WI38 (cell line): ENCODE data around the gene ZNF280B.
"Not testable (repeated sequence)": the region's sequence is repeated elsewhere in the genome, so short reads cannot be mapped to it uniquely, and the experiment has no call there.

ENCODE experiments used
- H3K4me3 ChIP-seq: 2 replicates; pipeline ENCODE4 v1.5.1; 2011; ENCODE audit warnings: low read depth, mild to moderate bottlenecking, control low read depth, low read length
- TF ChIP-seq, protein P1 (sequence below): IDR thresholded peaks from 2 replicates; pipeline ENCODE4 v1.5.1; 2012; ENCODE audit warnings: low read depth, mild to moderate bottlenecking, control low read depth, low read length

ZNF280B gene

DNA sequence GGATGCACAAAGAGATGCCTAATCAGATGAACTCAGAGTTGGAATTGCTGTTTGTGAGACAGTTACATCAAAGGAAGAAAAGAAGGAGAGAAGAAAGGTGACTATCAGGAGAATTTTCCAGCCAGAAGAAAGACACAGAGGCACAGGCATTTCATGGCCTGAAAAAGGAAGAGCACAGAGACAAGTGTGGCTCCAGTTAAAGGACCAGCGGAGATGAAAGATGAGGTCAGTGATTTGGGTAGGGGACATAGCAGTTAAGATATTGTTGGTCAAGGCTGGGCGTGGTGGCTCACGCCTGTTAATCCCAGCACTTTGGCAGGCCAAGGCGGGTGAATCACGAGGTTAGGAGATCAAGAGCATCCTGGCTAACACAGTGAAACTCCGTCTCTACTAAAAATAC, 15.0 kb upstream of the ZNF280B start:
- TF ChIP-seq, protein P1, sequence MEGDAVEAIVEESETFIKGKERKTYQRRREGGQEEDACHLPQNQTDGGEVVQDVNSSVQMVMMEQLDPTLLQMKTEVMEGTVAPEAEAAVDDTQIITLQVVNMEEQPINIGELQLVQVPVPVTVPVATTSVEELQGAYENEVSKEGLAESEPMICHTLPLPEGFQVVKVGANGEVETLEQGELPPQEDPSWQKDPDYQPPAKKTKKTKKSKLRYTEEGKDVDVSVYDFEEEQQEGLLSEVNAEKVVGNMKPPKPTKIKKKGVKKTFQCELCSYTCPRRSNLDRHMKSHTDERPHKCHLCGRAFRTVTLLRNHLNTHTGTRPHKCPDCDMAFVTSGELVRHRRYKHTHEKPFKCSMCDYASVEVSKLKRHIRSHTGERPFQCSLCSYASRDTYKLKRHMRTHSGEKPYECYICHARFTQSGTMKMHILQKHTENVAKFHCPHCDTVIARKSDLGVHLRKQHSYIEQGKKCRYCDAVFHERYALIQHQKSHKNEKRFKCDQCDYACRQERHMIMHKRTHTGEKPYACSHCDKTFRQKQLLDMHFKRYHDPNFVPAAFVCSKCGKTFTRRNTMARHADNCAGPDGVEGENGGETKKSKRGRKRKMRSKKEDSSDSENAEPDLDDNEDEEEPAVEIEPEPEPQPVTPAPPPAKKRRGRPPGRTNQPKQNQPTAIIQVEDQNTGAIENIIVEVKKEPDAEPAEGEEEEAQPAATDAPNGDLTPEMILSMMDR, result no peak
- no peak overlapping the region for H3K4me3 ChIP-seq

DNA sequence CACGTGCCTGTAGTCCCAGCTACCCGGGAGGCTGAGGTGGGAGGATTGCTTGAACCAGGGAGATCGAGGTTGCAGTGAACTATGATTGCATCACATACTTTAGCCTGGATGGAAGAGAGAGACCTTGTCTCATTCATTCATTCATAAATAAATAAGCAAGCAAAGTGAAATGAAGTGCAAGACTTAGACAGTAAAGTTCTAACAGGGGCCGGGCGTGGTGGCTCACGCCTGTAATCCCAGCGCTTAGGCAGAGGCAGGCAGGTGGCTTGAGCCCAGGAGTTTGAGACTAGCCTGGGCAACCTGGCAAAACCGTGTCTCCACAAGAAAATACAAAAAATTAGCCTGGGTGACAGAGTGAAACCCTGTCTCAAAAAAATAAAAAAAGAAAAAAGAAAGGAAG, 13.1 kb upstream of the ZNF280B start:
- TF ChIP-seq, protein P1, result no peak
- H3K4me3 ChIP-seq, result no peak overlapping the region

DNA sequence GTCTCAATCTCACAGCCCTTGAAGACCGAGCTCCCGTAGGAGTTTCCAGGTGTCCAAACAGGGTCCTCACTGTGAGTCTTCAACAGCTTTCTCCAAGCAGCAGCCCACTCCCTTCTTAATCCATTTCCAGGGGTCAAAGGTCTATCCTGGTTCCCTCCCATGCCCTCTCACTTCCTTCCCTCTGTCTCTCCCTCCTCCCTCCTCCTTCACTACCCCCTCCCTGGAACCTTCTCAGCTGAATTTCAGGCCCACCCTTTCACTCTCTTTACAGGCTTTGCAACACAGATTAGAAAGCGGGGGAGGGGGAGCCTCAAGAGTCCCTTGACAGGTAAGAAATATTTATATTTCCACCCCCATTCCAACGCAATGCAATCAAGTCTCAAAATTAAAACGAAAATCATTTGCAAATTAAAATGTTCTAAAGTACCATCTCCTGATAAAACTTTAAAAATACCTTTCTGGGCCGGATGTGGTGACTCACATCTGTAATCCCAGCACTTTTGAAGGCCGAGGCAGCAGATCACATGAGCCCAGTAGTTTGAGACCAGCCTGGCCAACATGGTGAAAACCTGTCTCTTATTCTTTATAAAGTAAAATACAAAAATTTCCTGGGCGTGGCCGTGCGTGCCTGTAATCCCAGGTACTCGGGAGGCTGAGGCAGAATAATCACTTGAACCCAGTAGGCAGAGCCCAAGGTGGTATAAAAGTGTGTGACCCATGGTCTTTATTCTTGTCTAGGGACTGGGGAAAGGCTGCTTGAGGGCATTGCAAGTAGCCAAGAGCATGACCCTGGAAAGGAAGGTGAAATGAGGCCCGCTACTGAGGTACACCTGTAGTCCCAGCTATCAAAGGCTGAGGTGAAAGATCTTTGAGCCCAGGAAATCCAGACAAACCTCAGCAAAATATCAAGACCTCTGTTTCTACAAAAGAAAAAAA, 12.4 kb upstream of the ZNF280B start:
- no peak overlapping the region for H3K4me3 ChIP-seq
- TF ChIP-seq, protein P1, result no peak

DNA sequence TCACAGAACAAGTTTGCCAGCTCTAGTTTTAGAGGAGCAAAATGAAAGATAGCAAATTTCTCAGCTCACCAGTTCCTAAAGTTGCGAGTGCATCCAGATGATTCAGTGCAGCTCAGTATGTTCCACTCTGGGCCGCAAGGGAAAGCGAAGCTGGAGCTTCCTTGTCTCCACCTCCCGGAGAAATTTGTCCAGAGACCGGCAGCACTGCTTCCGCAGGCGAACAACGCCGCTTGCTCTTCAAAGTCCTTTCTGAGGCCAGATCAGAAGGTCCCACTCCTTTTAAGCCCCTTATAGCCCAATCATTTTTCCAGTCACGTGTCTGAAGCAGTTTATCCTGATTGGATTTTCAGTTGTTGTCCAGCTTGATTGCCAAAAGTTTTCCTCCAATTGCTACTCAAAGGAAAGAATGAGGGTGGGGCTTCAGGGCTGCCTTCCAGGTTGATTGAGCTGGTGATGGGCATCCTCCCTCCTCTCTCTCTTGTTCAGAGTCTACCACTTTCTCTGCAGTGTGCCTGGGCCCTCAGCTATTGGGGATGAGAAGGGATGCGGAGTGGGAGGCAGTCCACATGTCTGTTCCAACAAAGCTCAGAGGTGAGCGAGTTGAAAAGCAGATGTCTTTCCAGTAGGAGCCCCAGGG, 11.6 kb upstream of the ZNF280B start, which contains the start of gene ZNF280A:
ZNF280A (minus strand) TSS at position 251 of the 637 bp plus-strand sequence. CDS start 4,640 bp downstream, outside the sequence.
- no peak within 1 kb of the TSS for H3K4me3 ChIP-seq
- TF ChIP-seq, protein P1, result no peak

DNA sequence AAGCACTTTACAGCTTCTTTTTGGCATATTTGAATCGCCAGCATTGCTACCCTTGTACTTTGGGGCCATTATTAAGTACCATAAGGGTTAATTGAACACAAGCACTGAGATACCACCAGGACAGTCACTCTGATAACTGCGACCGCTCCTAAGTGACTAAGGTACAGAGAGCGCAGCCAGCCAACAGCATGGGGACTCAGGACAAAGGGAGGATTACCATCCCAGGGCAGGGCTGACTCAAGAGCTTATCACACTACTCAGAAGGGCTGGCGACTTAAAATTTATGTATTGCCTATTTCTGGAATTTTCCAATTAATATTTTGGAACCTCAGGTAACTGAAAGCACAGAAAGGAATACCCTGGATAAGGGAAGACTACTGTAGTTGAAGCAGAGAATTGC, 11.0 kb upstream of the ZNF280B start:
- TF ChIP-seq, protein P1, result no peak
- H3K4me3 ChIP-seq, result no peak overlapping the region

DNA sequence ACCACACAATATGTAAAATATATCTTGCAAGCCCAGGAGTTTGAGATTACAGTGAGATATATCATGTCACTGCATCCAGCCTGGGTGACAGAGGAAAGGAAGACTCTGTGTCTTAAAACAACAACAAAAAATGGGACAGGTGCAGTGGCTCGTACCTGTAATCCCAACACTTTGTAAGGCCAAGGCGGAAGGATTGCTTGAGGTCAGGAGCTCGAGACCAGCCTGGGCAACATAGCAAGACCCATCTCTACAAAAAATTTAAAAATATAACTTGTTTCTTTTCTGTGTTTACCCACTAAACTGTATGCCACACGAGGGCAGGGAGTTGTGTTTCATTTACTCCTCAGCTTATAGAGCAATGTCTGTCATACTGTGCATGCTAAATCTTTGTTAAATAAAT, 8.4 kb upstream of the ZNF280B start:
- TF ChIP-seq, protein P1, result no peak
- H3K4me3 ChIP-seq, result no peak overlapping the region

DNA sequence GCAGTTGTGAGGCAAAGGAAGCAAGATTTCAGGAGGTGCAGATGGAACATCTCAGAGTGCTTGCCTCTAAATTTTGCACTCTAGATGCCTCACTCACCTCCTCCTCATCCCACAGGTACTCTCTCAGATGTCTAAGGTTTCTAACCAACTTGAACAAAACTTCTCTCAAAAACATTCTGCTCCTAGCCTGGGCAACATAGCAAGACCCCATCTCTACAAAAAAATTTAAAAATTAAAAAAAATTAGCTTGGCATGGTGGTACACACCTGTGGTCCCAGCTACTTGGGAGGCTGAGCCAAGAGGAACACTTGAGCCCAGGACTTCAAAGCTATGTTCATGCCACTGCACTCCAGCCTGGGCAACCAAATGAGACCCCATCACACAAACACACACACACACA, 7.3 kb upstream of the ZNF280B start:
- TF ChIP-seq, protein P1, result no peak
- no peak overlapping the region for H3K4me3 ChIP-seq

DNA sequence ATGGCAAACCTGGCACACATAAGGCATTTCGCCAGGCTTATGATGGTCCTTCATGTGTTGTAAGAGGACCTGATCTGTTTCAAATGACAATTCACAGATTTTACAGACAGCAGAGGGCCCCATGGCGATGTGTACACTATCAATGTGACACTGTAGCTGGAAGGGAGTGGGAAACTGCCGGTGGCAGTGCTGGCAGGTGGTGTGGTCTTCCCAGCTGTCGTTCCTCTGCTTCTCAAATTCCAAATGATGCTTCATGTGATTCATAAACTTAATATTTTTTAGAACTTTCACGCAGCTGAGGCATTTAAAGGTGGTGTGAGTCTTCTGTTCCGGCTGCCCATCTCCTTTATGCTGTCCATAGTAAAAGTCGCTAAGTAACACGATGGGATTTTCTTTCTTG, 5.9 kb upstream of the ZNF280B start:
- H3K4me3 ChIP-seq, result not testable (repeated sequence)
